ENCODE results near the gene BCL11A. TPM values are rescaled to one million over a fixed set of nuclear protein-coding genes. Genes with fewer than 3 reads are reported as not detected.

The BCL11A gene
- total RNA-seq, 8 experiments from 2014 or later, result 0.66 to 131 (median 21.8) TPM

- in situ Hi-C loops (cut with MboI; ENCODE audit: low pct_unique_long_range_greater_than_20kb in 2 of 9, low sequenced_read_pairs in 9 of 9, unreplicated experiment in 9 of 9), result no loop called here
- WGBS, 10 experiments, result 73 to 100% (median 84%) methylated on average over 2 to 7 of the region's 8 CpGs; no CpG with 5 or more reads in 2 of the 10 experiments
- no peak for ATAC-seq (replicated peaks in 6 of 8)
- H3K27ac ChIP-seq, result no peak overlapping the region
- peaks cover 5% of the 10 kb centered on the region in 2 donors for H3K4me1 ChIP-seq (replicated peaks in 1 of 2)
- no peak overlapping the region for H3K4me3 ChIP-seq
Measured at GRCh38 chr2:60446413-60447267, 106.8 kb downstream of the BCL11A start.

- no peak overlapping the region for H3K4me3 ChIP-seq
- H3K27ac ChIP-seq, result no peak overlapping the region
- H3K4me1 ChIP-seq (replicated peaks in 1 of 2), result peaks cover 3% of the 10 kb centered on the region in 2 donors
- 10 to 93% (median 78%) methylated on average over 2 to 8 of the region's 8 CpGs; no CpG with 5 or more reads in 2 of the 10 experiments for WGBS, 10 experiments
- no peak for ATAC-seq (replicated peaks in 6 of 8)
- in situ Hi-C loops (cut with MboI; ENCODE audit: low pct_unique_long_range_greater_than_20kb in 2 of 9, low sequenced_read_pairs in 9 of 9, unreplicated experiment in 9 of 9), result no loop called here
Measured at GRCh38 chr2:60445684-60446179, 107.7 kb downstream of the BCL11A start.

GRCh38 chr2:60442608-60443007 is 110.8 kb downstream of the BCL11A start:
- ATAC-seq (replicated peaks in 6 of 8), result peak in 1 of 8 experiments; percentile 18
- in situ Hi-C loops (cut with MboI; ENCODE audit: low pct_unique_long_range_greater_than_20kb in 2 of 9, low sequenced_read_pairs in 9 of 9, unreplicated experiment in 9 of 9), result no loop called here
- Histone ChIP-seq H3K27ac (no peak overlapping the region), H3K4me1 (replicated peaks in 1 of 2) (peaks cover 3 to 10% of the 10 kb centered on the region in 2 donors), H3K4me3 (no peak overlapping the region)
- 22 to 100% (median 61%) methylated on average over 1 to 3 of the region's 3 CpGs; no CpG with 5 or more reads in 2 of the 10 experiments for WGBS, 10 experiments

GRCh38 chr2:60441800-60442199 is 111.7 kb downstream of the BCL11A start:
- H3K27ac ChIP-seq, result no peak overlapping the region
- no peak overlapping the region for H3K4me3 ChIP-seq
- in situ Hi-C loops (cut with MboI; ENCODE audit: low pct_unique_long_range_greater_than_20kb in 2 of 9, low sequenced_read_pairs in 9 of 9, unreplicated experiment in 9 of 9), result no loop called here
- H3K4me1 ChIP-seq (replicated peaks in 1 of 2), result peaks cover 3 to 13% of the 10 kb centered on the region in 2 donors
- WGBS, 10 experiments, result 0 to 100% (median 38%) methylated on average over 1 to 5 of the region's 5 CpGs; no CpG with 5 or more reads in 2 of the 10 experiments
- peak in 6 of 8 experiments; percentile 16 to 95 (median 66) for ATAC-seq (replicated peaks in 6 of 8)

GRCh38 chr2:60440767-60441163 is 112.7 kb downstream of the BCL11A start:
- Histone ChIP-seq H3K4me3 (no peak overlapping the region), H3K27ac (no peak overlapping the region), H3K4me1 (replicated peaks in 1 of 2) (peaks cover 3 to 13% of the 10 kb centered on the region in 2 donors)
- 80 to 100% (median 88%) methylated on average over 1 to 3 of the region's 6 CpGs; no CpG with 5 or more reads in 6 of the 10 experiments for WGBS, 10 experiments
- in situ Hi-C loops (cut with MboI; ENCODE audit: low pct_unique_long_range_greater_than_20kb in 2 of 9, low sequenced_read_pairs in 9 of 9, unreplicated experiment in 9 of 9), result no loop called here
- ATAC-seq (replicated peaks in 6 of 8), result no peak

GRCh38 chr2:60440079-60440766 is 113.2 kb downstream of the BCL11A start:
- no peak overlapping the region for H3K27ac ChIP-seq
- H3K4me3 ChIP-seq, result no peak overlapping the region
- WGBS, 10 experiments, result 83 to 100% (median 91%) methylated on average over 1 to 3 of the region's 3 CpGs; no CpG with 5 or more reads in 2 of the 10 experiments
- in situ Hi-C loops (cut with MboI; ENCODE audit: low pct_unique_long_range_greater_than_20kb in 2 of 9, low sequenced_read_pairs in 9 of 9, unreplicated experiment in 9 of 9), result no loop called here
- peaks cover 7 to 13% of the 10 kb centered on the region in 2 donors for H3K4me1 ChIP-seq (replicated peaks in 1 of 2)
- no peak for ATAC-seq (replicated peaks in 6 of 8)

- in situ Hi-C loops (cut with MboI; ENCODE audit: low pct_unique_long_range_greater_than_20kb in 2 of 9, low sequenced_read_pairs in 9 of 9, unreplicated experiment in 9 of 9), result no loop called here
- ATAC-seq (replicated peaks in 6 of 8), result no peak
- 60 to 100% (median 88%) methylated on average over 1 to 11 of the region's 20 CpGs; no CpG with 5 or more reads in 4 of the 10 experiments for WGBS, 10 experiments
- Histone ChIP-seq H3K4me1 (replicated peaks in 1 of 2) (peaks cover 15 to 20% of the 10 kb centered on the region in 2 donors), H3K27ac (no peak overlapping the region), H3K4me3 (no peak overlapping the region)
Measured at GRCh38 chr2:60439219-60439974, 114.1 kb downstream of the BCL11A start.

- ATAC-seq (replicated peaks in 6 of 8), result no peak
- Histone ChIP-seq H3K4me3 (no peak overlapping the region), H3K4me1 (replicated peaks in 1 of 2) (peaks cover 17 to 20% of the 10 kb centered on the region in 2 donors), H3K27ac (no peak overlapping the region)
- 60 to 100% (median 90%) methylated on average over 1 to 3 of the region's 6 CpGs; no CpG with 5 or more reads in 3 of the 10 experiments for WGBS, 10 experiments
- in situ Hi-C loops (cut with MboI; ENCODE audit: low pct_unique_long_range_greater_than_20kb in 2 of 9, low sequenced_read_pairs in 9 of 9, unreplicated experiment in 9 of 9), result no loop called here
Measured at GRCh38 chr2:60438653-60439052, 114.8 kb downstream of the BCL11A start.

- Histone ChIP-seq H3K27ac (no peak overlapping the region), H3K4me1 (replicated peaks in 1 of 2) (peaks cover 20 to 22% of the 10 kb centered on the region in 2 donors), H3K4me3 (no peak overlapping the region)
- 45 to 100% (median 79%) methylated on average over 1 to 4 of the region's 4 CpGs; no CpG with 5 or more reads in 1 of the 10 experiments for WGBS, 10 experiments
- in situ Hi-C loops (cut with MboI; ENCODE audit: low pct_unique_long_range_greater_than_20kb in 2 of 9, low sequenced_read_pairs in 9 of 9, unreplicated experiment in 9 of 9), result no loop called here
- ATAC-seq (replicated peaks in 6 of 8), result no peak
Measured at GRCh38 chr2:60438131-60438530, 115.3 kb downstream of the BCL11A start.

GRCh38 chr2:60437080-60437696 is 116.3 kb downstream of the BCL11A start:
- peaks cover 24 to 30% of the 10 kb centered on the region in 2 donors for H3K4me1 ChIP-seq (replicated peaks in 1 of 2)
- ATAC-seq (replicated peaks in 6 of 8), result no peak
- in situ Hi-C loops (cut with MboI; ENCODE audit: low pct_unique_long_range_greater_than_20kb in 2 of 9, low sequenced_read_pairs in 9 of 9, unreplicated experiment in 9 of 9), result no loop called here
- WGBS, 10 experiments, result 0 to 90% (median 81%) methylated on average over 1 to 6 of the region's 7 CpGs; no CpG with 5 or more reads in 4 of the 10 experiments
- no peak overlapping the region for H3K27ac ChIP-seq
- no peak overlapping the region for H3K4me3 ChIP-seq

GRCh38 chr2:60433018-60433596 is 120.3 kb downstream of the BCL11A start:
- Histone ChIP-seq H3K4me1 (replicated peaks in 1 of 2) (peaks cover 21 to 25% of the 10 kb centered on the region in 2 donors), H3K27ac (no peak overlapping the region), H3K4me3 (no peak overlapping the region)
- 0 to 100% (median 52%) methylated on average over 1 to 3 of the region's 5 CpGs; no CpG with 5 or more reads in 5 of the 10 experiments for WGBS, 10 experiments
- peak in 7 of 8 experiments; percentile 29 to 87 (median 74) for ATAC-seq (replicated peaks in 6 of 8)
- in situ Hi-C loops (cut with MboI; ENCODE audit: low pct_unique_long_range_greater_than_20kb in 2 of 9, low sequenced_read_pairs in 9 of 9, unreplicated experiment in 9 of 9), result no loop called here
